HG03575 (cell line): Measurements from ENCODE around the gene FRMPD4.

Experiments used
- ATAC-seq: cut with Tn5 transposase; IDR thresholded peaks from one replicate; pipeline ENCODE4 v1.9.1; 2021; ENCODE audit not compliant: unreplicated experiment, insufficient number of reproducible peaks, low FRiP score; ENCODE audit errors: extremely low read depth

Gene FRMPD4

DNA sequence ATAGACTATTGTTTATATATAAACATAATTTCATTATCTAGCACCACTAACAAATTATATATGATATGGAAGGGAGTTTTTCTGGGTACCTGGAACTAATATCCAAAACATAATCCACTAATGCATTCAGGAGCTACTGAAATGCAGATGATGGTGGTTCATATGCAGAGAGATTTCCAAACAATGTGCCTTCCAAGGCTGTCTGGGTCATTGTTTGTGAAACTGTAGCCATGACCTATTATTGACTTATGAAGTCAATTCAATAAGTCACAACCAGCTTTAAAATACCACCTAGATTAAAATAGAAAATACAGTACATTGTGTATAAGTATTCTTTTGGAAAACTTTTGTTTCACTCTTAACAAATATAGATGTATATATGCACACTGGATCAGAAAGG lies 415.9 kb downstream of the FRMPD4 start:
- ATAC-seq: no peak

DNA sequence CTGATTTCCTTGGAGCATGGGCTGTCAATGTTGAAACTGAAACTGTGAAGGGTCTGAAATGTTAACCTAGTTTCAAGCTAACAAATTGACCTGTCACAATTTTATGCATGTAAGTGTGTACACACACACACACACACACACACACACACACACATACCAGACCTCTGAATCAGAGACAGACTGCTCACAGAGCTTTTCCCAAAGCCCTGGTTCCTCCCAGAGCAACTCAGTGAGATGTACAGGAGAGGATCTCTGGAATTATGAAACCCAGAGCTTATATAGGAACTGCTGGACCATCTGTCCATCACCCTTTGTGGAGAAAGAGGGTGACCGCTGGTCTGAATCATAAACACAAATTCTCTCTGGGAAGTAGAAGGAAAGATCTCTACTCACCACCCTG lies 424.8 kb downstream of the FRMPD4 start:
- ATAC-seq: no peak

GRCh38 chrX:12564221-12564620 lies 425.9 kb downstream of the FRMPD4 start:
- ATAC-seq: no peak

DNA sequence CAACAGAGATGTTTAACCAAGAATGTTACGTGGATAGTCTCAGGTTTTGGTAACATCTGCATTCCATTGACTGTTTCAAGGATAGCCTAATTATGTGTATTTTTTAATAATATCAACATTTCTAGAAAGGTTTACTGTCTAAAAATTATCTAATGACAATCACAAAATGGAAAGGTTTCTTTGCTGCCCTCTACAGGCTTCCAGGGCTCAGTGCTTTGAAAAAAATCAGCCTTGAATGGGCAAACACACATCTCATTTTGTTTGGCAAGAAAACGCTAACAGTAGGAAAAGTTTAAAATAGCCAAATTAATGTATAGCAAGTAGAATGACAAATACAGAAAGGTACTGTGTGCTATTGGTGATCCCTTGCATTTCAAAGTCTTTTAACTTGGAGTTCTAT lies 429.6 kb downstream of the FRMPD4 start:
- ATAC-seq: no peak

GRCh38 chrX:12570859-12571501 lies 432.7 kb downstream of the FRMPD4 start:
- no peak for ATAC-seq

GRCh38 chrX:12579311-12579710 lies 441.0 kb downstream of the FRMPD4 start:
- ATAC-seq: no peak

DNA sequence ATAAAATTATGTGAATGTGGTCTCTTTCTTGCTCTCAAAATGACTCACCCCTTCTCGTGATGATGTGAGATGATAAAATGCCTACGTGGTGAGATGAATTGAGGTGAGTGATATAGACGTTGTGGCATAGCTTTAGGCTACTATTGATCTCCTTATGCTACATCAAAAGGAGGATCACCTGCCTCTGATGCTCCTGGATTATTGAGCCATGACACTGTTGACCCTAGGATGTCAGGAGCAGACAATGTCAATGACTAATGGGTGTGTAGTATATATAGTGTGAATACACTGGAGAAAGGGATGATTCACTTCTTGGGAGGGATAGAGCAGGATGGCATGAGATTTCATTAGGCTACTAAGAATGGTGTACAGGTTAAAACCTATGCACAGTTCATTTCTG lies 442.3 kb downstream of the FRMPD4 start:
- no peak for ATAC-seq

GRCh38 chrX:12581546-12581945 lies 443.3 kb downstream of the FRMPD4 start:
- no peak for ATAC-seq

DNA sequence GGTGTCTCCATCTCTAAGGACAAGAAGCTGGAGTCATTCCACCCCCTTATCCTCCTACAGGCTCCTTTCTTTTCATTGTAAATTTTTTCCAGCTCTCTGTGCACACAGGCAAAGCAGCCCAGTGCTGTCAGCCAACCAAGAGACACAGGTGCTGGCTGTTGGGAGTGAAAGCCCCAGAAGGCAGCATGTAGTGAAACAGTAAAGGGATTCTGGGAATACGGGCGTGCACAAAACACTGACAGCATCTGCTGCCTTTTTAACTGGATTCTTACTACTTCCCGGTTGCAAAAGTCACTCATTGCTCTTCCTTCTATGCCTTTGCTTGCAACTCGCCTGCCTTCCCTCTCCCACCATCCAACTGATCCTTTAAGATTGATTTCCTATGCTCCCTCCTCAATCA lies 444.4 kb downstream of the FRMPD4 start:
- no peak for ATAC-seq

GRCh38 chrX:12583543-12583942 lies 445.3 kb downstream of the FRMPD4 start:
- ATAC-seq: no peak

DNA sequence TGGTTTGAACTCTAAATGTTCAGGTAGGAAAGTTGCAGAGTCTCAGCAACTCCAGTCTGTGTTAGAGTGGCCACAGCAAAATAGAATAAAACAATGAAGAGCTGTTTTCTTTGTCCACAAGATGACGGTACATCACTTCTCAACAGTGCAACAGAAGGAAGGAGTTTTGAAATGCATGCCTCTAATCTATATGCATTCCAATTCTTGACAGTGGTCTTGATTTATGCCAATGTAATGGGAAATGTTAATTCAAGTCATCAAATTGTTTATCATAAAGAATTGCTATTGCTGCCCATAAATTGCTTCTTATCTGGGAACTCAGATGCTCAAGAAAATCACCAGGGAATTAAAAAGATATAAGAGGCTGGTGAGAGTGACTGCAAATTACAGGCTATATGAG lies 457.4 kb downstream of the FRMPD4 start:
- ATAC-seq: no peak

GRCh38 chrX:12610079-12610478 lies 471.8 kb downstream of the FRMPD4 start:
- no peak for ATAC-seq

DNA sequence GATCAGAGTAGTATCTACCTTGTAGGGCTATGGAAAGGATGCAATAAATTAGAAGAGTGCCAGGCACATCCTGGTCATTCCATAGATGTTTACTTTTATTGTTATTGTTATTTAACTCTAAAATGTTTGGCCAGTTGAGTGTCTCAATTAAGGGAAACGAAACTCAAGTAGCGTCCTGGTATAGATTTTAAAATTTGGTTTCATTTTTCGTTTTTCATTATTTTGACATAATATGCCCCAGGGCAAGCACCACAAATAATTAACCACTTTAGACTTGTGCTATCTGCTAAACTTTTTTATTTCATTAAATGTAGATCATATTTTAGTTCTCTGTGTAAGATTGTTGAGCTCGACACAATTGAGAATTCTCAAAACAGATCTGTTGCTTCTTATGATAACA lies 473.2 kb downstream of the FRMPD4 start:
- ATAC-seq: no peak

DNA sequence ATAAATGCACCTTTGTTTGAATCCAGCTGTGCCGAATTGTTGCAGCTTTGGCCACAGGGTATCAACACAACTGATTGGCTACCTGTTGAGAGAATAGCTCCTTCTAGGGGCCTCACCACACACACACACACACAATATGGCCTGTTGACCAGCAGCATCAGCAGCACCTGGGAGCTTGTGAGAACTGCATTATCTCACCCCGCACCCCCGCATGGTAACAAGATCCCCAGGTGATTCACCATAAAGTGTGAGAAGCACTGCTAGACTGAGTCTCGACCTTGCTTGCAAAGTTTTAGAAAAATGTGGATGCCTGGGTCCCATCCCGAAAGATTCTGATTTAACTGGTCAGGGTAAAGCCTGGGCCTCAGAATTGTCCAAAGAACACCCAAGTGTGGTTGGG lies 476.0 kb downstream of the FRMPD4 start:
- ATAC-seq: no peak

- ATAC-seq: no peak
Measured at GRCh38 chrX:12615061-12615460, 476.8 kb downstream of the FRMPD4 start.

DNA sequence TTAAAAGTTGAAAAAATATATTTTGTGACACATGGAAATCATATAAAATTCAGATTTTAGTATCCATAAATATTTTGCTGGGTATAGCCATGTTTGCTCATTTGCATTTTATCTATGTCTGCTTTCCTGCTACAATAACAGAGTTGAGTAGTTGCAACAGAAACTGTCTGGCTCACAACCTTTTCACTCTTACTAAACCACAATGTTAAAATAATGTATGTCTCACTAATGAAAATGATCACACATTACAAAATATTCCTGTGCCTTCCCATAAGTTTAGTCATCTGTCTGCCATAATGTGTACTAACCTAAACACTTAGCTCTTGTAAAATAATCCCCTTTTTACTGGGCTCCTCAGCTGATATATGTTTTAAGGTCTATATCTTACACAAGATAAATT lies 479.0 kb downstream of the FRMPD4 start:
- no peak for ATAC-seq

GRCh38 chrX:12647230-12647629 lies 509.0 kb downstream of the FRMPD4 start:
- no peak for ATAC-seq

DNA sequence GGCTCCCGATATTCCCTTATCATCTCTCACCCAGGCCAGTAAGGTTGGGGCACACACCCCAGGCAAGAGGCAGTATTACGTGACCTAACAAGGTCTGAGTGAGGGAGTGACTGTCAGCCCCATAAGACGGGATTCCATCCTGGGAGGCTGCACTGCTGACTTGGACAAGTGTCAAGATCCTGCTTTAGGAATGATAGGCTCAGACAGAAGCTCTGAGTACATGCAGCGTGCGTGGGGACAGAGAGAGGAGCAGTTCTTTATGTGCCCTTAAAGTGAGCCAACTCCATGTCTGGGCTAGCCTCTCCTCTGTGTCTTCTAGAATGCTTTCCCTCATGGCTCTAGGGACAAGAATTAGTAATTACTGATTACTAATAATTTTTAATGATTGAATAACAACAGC lies 510.7 kb downstream of the FRMPD4 start:
- ATAC-seq: no peak

GRCh38 chrX:12657433-12657832 lies 519.2 kb downstream of the FRMPD4 start:
- no peak for ATAC-seq

- ATAC-seq: no peak
Measured at GRCh38 chrX:12657881-12658280, 519.6 kb downstream of the FRMPD4 start.

GRCh38 chrX:12661464-12661863 lies 523.2 kb downstream of the FRMPD4 start:
- no peak for ATAC-seq
